Measurements from ENCODE around the gene NT5C3A. TPM values are rescaled to one million over a fixed set of nuclear protein-coding genes. Genes with fewer than 3 reads are reported as not detected.

The NT5C3A gene
- total RNA-seq, 3 donors from 2014 or later = 62.1 to 107 (median 93.8) TPM

DNA sequence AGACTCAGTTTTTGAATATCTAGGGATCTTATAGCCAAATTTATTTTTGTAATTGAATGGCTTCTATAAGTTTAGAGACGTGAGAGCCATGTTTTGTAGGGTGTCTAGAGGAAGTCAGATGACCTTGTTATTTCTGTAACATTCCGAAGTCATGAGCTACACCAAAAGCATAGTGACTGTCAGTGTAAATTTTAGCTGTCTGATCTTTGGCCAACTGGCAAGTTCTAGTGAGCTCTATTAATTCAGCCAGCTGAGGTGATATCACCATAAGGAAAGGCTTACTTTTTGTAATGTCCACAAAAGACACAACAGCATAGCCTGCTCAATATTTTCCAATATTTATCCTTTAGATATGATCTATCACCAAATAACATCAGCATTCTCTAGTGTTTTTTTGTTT, 9.9 kb upstream of the NT5C3A start:
- no peak for DNase-seq

DNA sequence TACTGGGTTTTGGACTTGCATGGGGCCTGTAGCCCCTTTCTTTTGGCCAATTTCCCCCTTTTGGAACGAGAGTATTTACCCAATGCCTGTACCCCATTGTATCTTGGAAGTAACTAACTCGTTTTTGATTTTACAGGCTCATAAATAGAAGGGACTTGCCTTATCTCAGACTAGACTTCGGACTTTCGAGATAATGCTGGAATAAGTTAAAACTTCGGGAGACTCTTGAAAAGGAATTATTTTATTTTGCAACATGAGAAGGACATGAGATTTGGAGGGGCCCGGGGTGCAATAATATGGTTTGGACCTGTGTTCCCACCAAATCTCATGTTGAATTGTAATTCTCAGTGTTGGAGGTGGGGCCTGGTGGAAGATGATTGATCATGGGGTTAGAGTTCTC, 8.3 kb upstream of the NT5C3A start:
- Histone ChIP-seq H3K36me3 (ENCODE audit: low read depth) (no peaks in the 10 kb centered on the region), H3K9me3 (peaks cover 15% of the 10 kb centered on the region), H3K4me1 (ENCODE audit: low read depth) (no peaks in the 10 kb centered on the region), H3K4me3 (no peak overlapping the region)
- no peak for ATAC-seq
- TF ChIP-seq, protein P1, sequence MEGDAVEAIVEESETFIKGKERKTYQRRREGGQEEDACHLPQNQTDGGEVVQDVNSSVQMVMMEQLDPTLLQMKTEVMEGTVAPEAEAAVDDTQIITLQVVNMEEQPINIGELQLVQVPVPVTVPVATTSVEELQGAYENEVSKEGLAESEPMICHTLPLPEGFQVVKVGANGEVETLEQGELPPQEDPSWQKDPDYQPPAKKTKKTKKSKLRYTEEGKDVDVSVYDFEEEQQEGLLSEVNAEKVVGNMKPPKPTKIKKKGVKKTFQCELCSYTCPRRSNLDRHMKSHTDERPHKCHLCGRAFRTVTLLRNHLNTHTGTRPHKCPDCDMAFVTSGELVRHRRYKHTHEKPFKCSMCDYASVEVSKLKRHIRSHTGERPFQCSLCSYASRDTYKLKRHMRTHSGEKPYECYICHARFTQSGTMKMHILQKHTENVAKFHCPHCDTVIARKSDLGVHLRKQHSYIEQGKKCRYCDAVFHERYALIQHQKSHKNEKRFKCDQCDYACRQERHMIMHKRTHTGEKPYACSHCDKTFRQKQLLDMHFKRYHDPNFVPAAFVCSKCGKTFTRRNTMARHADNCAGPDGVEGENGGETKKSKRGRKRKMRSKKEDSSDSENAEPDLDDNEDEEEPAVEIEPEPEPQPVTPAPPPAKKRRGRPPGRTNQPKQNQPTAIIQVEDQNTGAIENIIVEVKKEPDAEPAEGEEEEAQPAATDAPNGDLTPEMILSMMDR (IDR thresholded peaks at IDR 0.05) = no peak
- DNase-seq = no peak
- intact Hi-C loops (cut with DNase I, micrococcal nuclease) = no loop called here

More for the DNA sequence above, 9.9 kb upstream of the NT5C3A start:
- no peak overlapping the region for H3K4me3 ChIP-seq
- ATAC-seq = no peak
- no peaks in the 10 kb centered on the region for H3K36me3 ChIP-seq (ENCODE audit: low read depth)
- TF ChIP-seq, protein P1 (IDR thresholded peaks at IDR 0.05) = no peak
- peaks cover 13% of the 10 kb centered on the region for H3K9me3 ChIP-seq
- intact Hi-C loops (cut with DNase I, micrococcal nuclease) = no loop called here
- no peaks in the 10 kb centered on the region for H3K4me1 ChIP-seq (ENCODE audit: low read depth)

DNA sequence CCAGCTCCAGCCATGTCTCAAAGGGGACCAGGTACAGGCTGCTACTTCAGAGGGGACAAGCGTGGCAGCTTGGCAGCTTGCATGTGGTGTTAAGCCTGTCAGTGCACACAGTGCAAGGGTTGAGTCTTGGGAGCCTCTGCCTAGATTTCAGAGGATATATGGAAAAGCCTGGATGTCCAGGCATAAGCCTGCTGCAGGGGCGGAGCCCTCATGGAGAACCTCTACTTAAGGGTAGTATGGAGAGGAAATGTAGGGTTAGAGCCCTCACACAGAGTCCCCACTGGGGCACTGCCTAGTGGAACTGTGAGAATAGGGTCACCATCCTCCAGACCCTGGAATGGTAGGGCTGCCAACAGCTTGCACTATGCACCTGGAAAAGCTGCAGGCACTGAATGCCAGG, 7.7 kb upstream of the NT5C3A start:
- intact Hi-C loops (cut with DNase I, micrococcal nuclease) = no loop called here
- ATAC-seq = no peak

DNA sequence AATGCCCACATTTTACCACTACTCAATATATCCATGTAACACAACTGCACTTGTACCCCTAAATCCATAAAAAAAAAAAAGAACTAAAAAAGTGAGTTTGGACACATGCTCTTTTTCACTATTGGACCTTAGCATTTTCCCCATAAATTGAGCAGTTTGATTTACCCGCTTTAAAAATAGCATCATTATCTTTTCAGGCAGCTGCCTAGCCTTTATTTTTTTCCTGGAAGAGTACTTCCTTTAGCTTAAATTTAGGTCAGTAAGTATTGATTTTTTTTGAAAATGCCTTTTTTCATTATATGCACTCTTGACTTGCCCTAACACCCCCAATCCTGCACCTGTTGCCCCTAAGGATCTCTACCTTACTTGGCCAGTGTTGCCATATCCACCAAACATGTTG, 5.3 kb upstream of the NT5C3A start:
- Histone ChIP-seq H3K4me1 (ENCODE audit: low read depth) (peaks cover 6% of the 10 kb centered on the region), H3K36me3 (ENCODE audit: low read depth) (no peaks in the 10 kb centered on the region), H3K9me3 (peaks cover 17% of the 10 kb centered on the region), H3K4me3 (no peak overlapping the region)
- ATAC-seq (no peak), DNase-seq (no peak)
- TF ChIP-seq, protein P1 (IDR thresholded peaks at IDR 0.05) = no peak
- intact Hi-C loops (cut with DNase I, micrococcal nuclease) = no loop called here

More for the DNA sequence above, 7.7 kb upstream of the NT5C3A start:
- Histone ChIP-seq H3K4me3 (no peak overlapping the region), H3K36me3 (ENCODE audit: low read depth) (no peaks in the 10 kb centered on the region), H3K9me3 (peaks cover 17% of the 10 kb centered on the region), H3K4me1 (ENCODE audit: low read depth) (no peaks in the 10 kb centered on the region)
- TF ChIP-seq, protein P1 (IDR thresholded peaks at IDR 0.05) = no peak
- DNase-seq = no peak

DNA sequence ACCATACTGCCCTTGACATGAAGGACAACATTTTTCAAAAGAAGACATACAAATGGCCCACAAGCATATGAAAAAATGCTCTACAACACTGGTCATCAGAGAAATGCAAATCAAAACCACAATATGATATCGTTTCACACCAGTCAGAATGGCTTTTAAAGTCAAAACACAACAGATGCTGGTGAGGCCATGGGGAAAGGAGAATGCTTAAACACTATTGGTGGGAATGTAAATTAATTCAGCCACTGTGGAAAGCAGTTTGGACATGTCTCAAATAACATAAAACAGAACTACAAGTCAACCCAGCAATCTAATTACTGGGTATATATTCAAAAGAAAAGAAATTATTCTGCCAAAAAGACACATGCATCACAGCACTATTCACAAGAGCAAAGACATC, 4.2 kb upstream of the NT5C3A start:
- Histone ChIP-seq H3K4me3 (no peak overlapping the region), H3K4me1 (ENCODE audit: low read depth) (peaks cover 6% of the 10 kb centered on the region), H3K9me3 (peaks cover 17% of the 10 kb centered on the region), H3K36me3 (ENCODE audit: low read depth) (no peaks in the 10 kb centered on the region)
- TF ChIP-seq, protein P1 (IDR thresholded peaks at IDR 0.05) = no peak
- no peak for ATAC-seq
- intact Hi-C loops (cut with DNase I, micrococcal nuclease) = no loop called here
- DNase-seq = no peak

DNA sequence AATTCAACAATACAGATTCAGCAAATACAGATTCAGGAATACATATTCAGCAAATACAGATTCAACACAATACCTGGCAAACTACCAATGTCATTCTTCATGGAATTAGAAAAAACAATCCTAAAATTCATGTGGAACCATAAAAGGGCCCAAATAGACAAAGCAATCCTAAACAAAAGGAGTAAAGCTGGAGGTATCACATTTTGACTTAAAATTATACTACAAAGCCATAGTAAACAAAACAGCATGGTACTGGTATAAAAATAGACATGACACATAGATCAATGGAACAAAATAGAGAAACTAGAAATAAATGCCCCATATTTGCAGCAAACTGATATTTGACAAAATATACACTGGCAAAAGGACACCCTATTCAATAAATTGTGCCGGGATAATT, 3.4 kb upstream of the NT5C3A start:
- Histone ChIP-seq H3K4me1 (ENCODE audit: low read depth) (peaks cover 13% of the 10 kb centered on the region), H3K9me3 (peaks cover 14% of the 10 kb centered on the region), H3K36me3 (ENCODE audit: low read depth) (no peaks in the 10 kb centered on the region), H3K4me3 (no peak overlapping the region)
- ATAC-seq (no peak), DNase-seq (no peak)
- intact Hi-C loops (cut with DNase I, micrococcal nuclease) = no loop called here
- TF ChIP-seq, protein P1 (IDR thresholded peaks at IDR 0.05) = no peak
